ENCODE measurements around the gene SLC35F3.
"Not testable (repeated sequence)": the region's sequence is repeated elsewhere in the genome, so short reads cannot be mapped to it uniquely, and the experiment has no call there.

Gene SLC35F3

DNA sequence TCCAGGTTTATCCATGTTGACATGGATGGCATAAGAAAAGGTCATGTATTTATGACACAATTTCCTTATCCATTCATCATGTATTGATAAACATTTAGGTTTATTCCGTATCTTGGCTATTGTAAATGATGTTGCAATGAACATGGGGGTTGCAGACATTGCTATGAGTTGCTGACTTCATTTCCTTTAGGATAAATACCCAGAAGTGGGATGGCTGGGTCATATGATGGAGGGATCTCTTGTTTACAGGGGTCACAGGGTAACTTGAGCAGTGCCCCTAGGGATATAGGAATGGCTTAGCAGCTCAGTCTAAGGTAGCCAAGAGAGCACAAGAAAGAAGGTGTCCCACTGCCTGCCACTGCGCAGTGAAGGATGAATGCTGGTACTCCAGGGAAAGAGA, 239.2 kb downstream of the SLC35F3 start:
- DNase-seq (ENCODE audit: low read depth): no peak

GRCh38 chr1:234144901-234145300, 240.4 kb downstream of the SLC35F3 start:
- no peak for DNase-seq (ENCODE audit: low read depth)

GRCh38 chr1:234148350-234148749, 243.9 kb downstream of the SLC35F3 start:
- DNase-seq (ENCODE audit: low read depth): no peak

DNA sequence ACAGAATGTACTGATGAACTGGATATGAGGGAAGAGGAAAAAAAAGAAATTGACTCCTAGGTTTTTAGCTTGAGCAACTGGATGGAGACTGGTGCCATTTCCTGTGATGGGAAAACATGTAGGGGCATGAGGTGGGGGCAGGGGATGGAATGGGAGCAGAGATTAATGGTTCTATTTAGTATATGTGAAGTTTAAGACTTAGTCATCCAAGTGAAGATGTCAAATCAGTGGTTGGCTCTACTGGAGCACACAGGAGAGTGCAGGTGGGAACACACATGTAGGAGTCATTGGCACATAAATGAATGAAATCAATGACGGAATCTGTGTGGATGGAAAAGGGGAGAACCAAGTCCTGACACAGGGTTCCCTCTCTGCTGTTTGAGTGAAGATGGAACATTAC, 244.3 kb downstream of the SLC35F3 start:
- no peak for DNase-seq (ENCODE audit: low read depth)

GRCh38 chr1:234149217-234149616, 244.7 kb downstream of the SLC35F3 start:
- no peak for DNase-seq (ENCODE audit: low read depth)

DNA sequence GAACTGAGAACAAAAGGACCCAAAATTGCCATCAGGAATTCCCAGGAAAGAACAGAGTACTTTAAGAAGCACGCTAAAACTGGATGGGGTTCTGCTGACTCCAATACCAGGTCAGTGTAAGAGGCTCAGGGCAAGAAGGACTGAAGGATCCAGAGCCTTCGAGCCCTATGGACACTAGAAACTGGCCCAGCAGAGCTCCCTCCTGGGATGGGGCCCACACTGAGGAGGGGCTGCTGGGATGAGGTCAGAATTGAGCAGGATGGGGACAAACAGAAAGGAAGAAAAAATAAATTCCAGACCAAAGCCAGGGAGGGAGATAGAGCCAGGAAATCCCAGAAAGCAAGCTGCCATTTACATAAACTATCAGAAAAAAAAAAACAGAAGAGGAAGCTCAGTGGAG, 246.4 kb downstream of the SLC35F3 start:
- no peak for DNase-seq (ENCODE audit: low read depth)

- not testable (repeated sequence) for DNase-seq (ENCODE audit: low read depth)
These were observed 247.9 kb downstream of the SLC35F3 start for GRCh38 chr1:234152344-234152743.

GRCh38 chr1:234154320-234155251, 250.1 kb downstream of the SLC35F3 start:
- no peak for DNase-seq (ENCODE audit: low read depth)

DNA sequence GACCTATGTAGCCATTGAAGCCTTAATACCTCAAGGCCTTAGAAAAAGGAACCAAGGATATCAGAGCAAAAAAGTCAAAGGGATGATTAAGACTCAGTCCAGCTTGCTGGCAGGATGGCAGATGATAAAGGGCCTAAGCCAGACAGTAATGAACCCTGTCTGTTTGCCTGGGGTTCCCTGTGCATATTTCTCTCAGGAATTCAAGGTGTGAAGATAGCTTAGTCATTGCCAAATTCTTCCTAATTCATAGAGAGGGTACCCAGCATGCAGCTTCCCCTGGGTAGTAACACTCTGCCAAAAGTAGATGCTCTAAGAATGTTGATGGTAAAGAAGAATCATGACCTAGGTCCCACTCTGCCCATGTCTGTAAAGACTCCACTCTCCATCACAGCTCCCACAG, 258.2 kb downstream of the SLC35F3 start:
- DNase-seq (ENCODE audit: low read depth): no peak

DNA sequence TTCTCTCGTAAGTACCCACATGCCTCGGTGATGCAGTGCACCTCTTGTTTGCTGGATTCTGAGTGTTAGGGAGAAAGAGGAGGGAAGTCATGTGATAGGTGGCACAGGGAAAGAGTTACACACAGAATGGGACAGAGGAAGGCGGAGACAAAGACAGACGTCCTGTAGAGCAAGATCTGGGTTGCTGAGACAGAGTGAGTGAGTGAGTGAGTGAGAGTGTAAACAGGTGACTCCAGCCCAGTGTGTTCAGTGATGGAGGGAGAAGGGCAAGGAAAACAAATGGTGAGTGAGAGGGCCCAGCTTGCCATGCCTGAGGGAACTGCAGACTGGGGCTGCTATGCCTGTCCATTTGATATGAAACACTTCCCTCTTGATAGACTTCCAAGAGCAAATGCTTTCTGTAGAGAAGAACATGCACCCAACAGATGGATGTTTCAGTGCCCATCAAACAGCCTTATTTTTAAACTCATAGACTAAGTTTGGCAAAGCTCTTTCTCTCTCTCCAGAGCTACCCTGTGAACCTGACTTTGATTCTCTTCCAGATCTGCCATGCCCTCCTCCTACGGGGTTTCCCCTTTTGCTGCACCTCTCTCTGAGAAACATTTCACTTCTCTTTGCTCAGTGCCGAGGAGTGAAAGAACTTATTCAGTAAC, 258.9 kb downstream of the SLC35F3 start:
- DNase-seq (ENCODE audit: low read depth): no peak

DNA sequence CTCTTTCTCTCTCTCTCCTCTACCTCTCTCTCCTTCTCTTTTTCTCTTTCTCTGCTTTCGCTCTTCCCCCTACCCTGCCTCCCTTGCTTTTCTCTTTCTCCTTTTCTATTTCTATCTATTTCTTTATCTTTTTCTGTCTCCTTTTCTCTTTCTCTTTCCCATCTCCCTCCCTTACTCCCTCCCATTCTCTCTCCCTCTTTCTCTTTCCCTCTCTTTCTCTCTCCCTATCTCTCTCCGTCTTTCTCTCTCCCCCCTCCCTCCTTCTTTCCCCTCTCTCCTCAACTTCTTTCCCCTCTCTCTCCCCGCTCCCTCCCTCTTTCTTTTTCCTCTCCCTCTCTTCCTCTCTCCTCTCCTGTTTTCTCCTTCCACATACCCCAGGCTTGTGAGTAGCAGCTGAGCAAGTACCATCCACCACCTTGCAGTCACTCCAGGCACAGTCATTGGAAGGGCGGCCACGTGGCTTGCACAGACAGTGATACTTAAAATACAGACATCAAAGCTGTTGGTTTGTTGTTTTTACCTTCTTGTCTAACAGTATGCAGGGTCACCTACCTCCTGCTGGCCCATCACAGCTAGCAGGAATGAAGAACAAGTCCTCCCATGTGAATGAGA, 259.7 kb downstream of the SLC35F3 start:
- DNase-seq (ENCODE audit: low read depth): no peak

DNA sequence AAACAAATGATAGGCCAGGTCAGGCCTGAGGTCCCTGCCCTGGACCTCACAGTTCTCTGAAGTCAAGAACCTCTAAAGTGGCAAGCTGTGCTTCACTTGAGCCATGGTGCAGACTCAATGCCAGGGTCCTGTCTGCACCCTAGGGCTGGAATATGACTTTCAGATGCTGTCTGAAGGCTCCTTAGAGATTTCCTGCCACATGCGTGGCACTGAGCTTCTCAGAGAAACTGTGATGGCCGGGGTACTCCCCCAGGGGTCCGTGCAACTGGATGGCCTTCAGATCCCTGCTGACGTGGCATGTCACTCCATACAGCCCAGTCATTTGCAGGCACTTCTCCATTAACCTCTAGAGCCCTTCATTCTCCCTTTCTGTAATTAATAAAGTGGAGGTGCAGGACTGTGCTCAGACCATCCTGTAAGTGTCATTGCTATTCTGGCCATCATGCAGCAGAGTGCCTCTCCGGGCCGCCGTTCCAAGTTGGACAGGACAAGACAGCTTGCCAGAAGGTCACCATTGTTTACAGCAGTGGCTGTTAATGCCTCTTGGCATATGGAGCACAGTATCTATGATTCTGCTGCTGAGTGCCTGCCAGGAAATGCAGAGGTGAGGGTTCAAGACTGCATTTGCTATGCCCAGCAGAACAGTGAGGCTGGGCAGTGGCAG, 263.7 kb downstream of the SLC35F3 start:
- DNase-seq (ENCODE audit: low read depth): no peak

DNA sequence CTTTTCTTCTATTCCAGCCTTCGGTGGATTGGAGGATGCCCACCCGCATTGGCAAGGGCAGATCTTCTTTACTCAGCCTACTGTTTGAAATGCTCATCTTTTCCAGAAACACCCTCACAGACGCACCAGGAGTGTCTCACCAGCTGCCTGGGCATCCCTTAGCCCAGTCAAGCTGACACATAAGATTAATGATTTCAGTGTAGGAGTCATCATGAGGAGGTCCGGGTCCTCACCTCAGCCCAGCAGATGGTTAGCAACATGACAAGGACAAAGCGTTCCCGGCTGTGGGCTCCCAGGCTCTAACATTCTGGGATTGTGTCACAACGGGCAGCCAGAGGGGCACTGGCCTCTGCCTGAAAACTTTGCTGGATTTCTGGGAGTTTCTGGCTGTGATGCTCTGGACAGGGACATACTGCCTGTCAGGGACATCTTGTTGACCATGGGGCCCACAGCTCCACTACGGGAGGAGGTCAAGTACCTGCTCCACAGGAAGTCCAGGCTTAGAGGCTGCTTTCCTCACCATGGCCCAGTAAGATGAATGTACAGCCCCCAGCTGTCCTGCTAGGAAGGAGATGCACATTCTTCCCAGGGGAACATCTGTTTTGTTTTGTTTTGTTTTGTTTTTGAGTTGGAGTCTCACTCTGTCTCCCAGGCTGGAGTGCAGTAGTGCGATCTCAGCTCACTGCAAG, 264.8 kb downstream of the SLC35F3 start:
- DNase-seq (ENCODE audit: low read depth): no peak

DNA sequence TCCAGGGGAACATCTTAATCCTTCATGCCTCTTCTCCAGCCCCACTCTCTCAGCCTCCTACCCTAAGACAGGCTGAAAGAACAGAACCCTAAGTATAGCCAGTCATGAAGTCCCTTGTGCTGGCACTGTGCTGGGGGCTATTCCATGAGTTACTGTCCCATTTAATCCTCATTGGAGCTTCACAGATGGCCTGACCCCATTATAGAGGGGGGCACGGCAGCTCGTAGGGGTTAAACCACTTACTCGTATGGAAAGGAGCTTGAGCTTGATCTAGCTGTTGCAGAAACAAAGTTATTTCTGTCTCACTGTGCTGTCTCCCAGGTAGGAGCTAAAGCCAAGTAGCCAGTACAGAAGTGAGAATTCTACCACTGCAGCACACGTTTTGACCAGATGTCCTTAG, 265.6 kb downstream of the SLC35F3 start:
- DNase-seq (ENCODE audit: low read depth): no peak

GRCh38 chr1:234170622-234171021, 266.1 kb downstream of the SLC35F3 start:
- no peak for DNase-seq (ENCODE audit: low read depth)

DNA sequence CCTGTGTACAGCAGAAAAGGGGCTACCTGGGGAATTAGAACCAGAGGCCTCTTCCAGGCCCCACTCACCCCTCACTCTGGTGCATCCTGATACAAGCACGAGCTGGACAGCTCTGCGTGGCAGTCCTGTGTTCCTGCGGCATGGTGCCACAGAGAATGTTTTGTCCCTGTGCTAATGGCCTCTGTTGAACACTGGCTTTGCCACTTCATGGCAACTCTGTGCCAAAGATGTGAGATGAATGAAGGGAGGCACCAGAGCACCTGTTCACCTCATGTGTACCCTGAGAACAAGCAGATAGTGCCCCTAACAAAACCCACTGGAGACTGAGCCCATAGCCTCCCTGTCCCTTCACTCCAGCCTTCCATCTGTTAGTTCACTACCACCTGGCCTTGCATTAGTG, 269.5 kb downstream of the SLC35F3 start:
- no peak for DNase-seq (ENCODE audit: low read depth)

GRCh38 chr1:234175363-234175762, 270.9 kb downstream of the SLC35F3 start:
- DNase-seq (ENCODE audit: low read depth): no peak

DNA sequence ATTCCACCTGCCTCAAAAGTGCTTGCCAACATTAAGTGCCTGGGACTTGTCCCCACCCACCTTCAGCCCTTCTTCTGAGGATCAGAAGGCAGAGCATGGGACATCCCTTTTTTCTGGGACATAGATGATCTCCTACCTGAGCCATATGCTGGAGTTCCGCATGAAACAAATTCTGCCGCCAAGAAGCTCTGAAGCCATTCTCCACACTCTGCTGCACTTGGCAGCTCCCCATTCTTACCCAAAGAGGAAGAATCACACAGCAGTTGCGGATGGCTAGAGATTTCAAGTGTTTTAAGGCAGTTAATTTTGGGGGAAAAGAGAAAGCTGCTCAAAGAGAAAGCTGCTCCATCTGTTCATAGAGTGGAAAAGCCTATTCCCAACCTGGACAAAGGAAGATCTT, 271.5 kb downstream of the SLC35F3 start:
- DNase-seq (ENCODE audit: low read depth): no peak

DNA sequence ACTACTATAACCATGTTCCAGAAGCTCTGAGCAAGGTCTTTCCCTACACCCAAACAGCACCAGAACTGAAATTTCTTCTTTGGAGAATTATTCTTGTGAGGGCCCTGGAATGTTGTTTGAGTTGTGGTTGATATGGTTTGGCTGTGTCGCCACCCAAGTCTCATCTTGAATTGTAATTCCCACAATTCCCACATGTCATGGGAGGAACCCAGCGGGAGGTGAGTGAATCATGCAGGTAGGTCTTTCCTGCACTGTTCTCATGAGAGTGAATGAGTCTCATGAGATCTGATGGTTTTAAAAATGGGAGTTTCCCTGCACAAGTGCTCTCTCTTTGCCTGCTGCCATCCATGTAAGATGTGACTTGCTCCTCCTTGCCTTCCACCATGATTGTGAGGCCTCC, 272.4 kb downstream of the SLC35F3 start:
- DNase-seq (ENCODE audit: low read depth): not testable (repeated sequence)

- DNase-seq (ENCODE audit: low read depth): no peak
These were observed 281.0 kb downstream of the SLC35F3 start for GRCh38 chr1:234185438-234185837.

DNA sequence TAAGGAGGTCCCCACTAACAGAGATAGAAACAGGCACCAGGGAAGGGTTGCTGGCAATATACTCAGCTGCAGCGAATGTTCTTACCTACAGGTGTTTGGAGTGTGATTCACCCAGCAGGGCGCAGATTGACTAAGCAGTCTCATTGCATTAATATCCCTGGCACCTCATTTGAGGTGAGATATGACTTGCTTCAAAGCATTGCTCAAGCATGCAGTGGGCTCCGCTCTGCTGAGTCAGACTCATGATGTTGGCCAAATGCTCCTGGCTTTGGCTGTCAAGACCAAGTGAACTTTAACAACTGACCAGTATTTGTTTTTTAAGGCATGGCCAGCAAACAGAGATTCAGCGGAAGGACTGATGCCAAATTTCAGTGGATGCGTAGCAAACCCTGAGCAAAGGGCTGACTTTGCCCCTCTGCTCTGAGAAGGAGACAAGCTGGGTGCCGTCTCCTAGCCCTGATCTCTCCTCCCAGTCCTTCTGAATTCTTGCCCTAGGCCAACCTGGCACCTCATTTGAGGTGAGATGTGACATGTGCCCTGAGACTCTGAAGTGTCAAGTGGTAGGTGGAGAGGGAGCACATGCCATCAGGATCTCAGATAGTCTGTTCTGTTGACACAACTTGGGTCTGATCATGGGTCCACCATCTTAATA, 281.7 kb downstream of the SLC35F3 start:
- DNase-seq (ENCODE audit: low read depth): no peak

GRCh38 chr1:234188454-234188792, 283.9 kb downstream of the SLC35F3 start:
- no peak for DNase-seq (ENCODE audit: low read depth)
